K562 (cell line): ENCODE data around the gene MIDN. TPM values are rescaled to one million over a fixed set of nuclear protein-coding genes. Genes with fewer than 3 reads are reported as not detected.

Experiments used
- CBFB ChIP-seq: sonication (generic); formaldehyde crosslinking; IDR thresholded peaks from 2 replicates; pipeline ENCODE4 v1.4.0; 2020; ENCODE audit warnings: mild to moderate bottlenecking, missing genetic modification reagents
- DACH1 ChIP-seq: fragments of 450-650 bp; IDR thresholded peaks from 2 replicates; pipeline ENCODE4 v1.6.1; 2018; ENCODE audit not compliant: partially characterized antibody
- E2F8 ChIP-seq: fragments of 450-650 bp; IDR thresholded peaks from 2 replicates; pipeline ENCODE4 v1.7.1; 2018; ENCODE audit warnings: mild to moderate bottlenecking, low read depth; ENCODE audit not compliant: partially characterized antibody
- EHMT2 ChIP-seq: fragments of 450-650 bp; IDR thresholded peaks from 2 replicates; pipeline ENCODE4 v1.6.1; 2018; ENCODE audit warnings: antibody characterized with exemption
- HNRNPUL1 ChIP-seq: fragments of 200-400 bp; formaldehyde crosslinking; IDR thresholded peaks from 2 replicates; pipeline ENCODE4 v1.6.1; 2017; ENCODE audit warnings: low read length
- MBD1 ChIP-seq: fragments of 250-450 bp; sonication (Bioruptor Pico); IDR thresholded peaks from 2 replicates; pipeline ENCODE4 v1.8.0; 2022; ENCODE audit warnings: inconsistent platforms
- MEF2D ChIP-seq: conservative IDR thresholded peaks from 2 replicates; pipeline ENCODE4 v1.6.1; 2016; ENCODE audit warnings: low read depth, missing genetic modification characterization, missing compliant biosample characterization
- MXI1 ChIP-seq: IDR thresholded peaks from 2 replicates; pipeline ENCODE4 v1.6.1; 2011; ENCODE audit warnings: low read depth, mild to moderate bottlenecking, improper control_type of control experiment, low read length
- REST ChIP-seq, 2 experiments: fragments of 450-650 bp; formaldehyde crosslinking in 1 of 2; IDR thresholded peaks; 2 replicates each; pipeline versions ENCODE4 v1.4.0 to v1.6.1; 2014 to 2020; ENCODE audit warnings: mild to moderate bottlenecking in 2 of 2, borderline replicate concordance in 1 of 2, low read depth in 1 of 2
- RFX5 ChIP-seq: IDR thresholded peaks from 2 replicates; pipeline ENCODE4 v1.6.1; 2011; ENCODE audit warnings: low read depth, mild to moderate bottlenecking, improper control_type of control experiment, low read length
- RUNX1 ChIP-seq: sonication (generic); IDR thresholded peaks from 2 replicates; pipeline ENCODE4 v1.6.1; 2016; ENCODE audit warnings: antibody characterized with exemption, low read depth
- SIN3B ChIP-seq: fragments of 450-650 bp; IDR thresholded peaks from 2 replicates; pipeline ENCODE4 v1.6.1; 2017; ENCODE audit warnings: low read depth, mild to moderate bottlenecking, moderate library complexity
- SP1 ChIP-seq: sonication (generic); formaldehyde crosslinking; IDR thresholded peaks from 2 replicates; pipeline ENCODE4 v1.8.1; 2022; ENCODE audit warnings: mild to moderate bottlenecking, missing genetic modification reagents
- TCF7L2 ChIP-seq: fragments of 150-350 bp; IDR thresholded peaks from 2 replicates; pipeline ENCODE4 v1.6.1; 2016; ENCODE audit warnings: low read depth, mild to moderate bottlenecking, low read length, moderate library complexity
- ZEB2 ChIP-seq: fragments of 450-650 bp; IDR thresholded peaks from 2 replicates; pipeline ENCODE4 v1.6.1; 2016
- ZNF311 ChIP-seq: fragments of 250-450 bp; sonication (Bioruptor Pico); IDR thresholded peaks from 2 replicates; pipeline ENCODE4 v1.4.0; 2020; ENCODE audit warnings: mild to moderate bottlenecking, moderate library complexity
- polyA plus RNA-seq, 8 experiments: library from polyadenylated mRNA; depleted of rRNA in 4 of 8; stranded (reverse) in 5 of 8; unstranded in 3 of 8; fragments of >200 nt; fragmentation: Nextera tagmentation in 2 of 8; fragmentation: Illumina TruSeq in 1 of 8; extraction: Ambion mirVana in 2 of 8; extraction: Trizol in 1 of 8; gene quantifications; 2 replicates each; pipeline versions ENCODE4 v1.2.1 to v1.2.3, GENCODE V29; 2011 to 2014; ENCODE audit warnings: inconsistent platforms in 1 of 8, missing spikeins in 1 of 8
- total RNA-seq, 7 experiments: library from RNA; depleted of rRNA in 6 of 7; stranded (reverse); fragments of >200 nt in 6 of 7; fragmentation: Illumina TruSeq in 2 of 7; extraction: Trizol in 2 of 7; gene quantifications; 2 replicates each; pipeline versions ENCODE4 v1.2.1 to v1.2.3, GENCODE V29; 2011 to 2021; ENCODE audit warnings: low replicate concordance in 1 of 7

MIDN gene
- total and polyA plus RNA-seq, 9 of the 15 experiments (the other 6 are each of a cell fraction or from before 2014, with no cell fraction given), result 0.17 to 120 (median 10.1) TPM

GRCh38 chr19:1275260-1275975, 27.0 kb downstream of the MIDN start, which contains the start of gene FAM174C (continued):
- TF ChIP-seq REST (IDR thresholded peaks at IDR 0.05; ENCODE audit: borderline replicate concordance), result peak; percentile 95
- TF ChIP-seq REST (CRISPR knock-in tag; IDR thresholded peaks at IDR 0.05; ENCODE audit: low read depth), result peak; percentile 75
- no peak for TF ChIP-seq ZNF311
- TF ChIP-seq MEF2D (tag), result no peak
- peak; percentile 95 for TF ChIP-seq SIN3B
- no peak for TF ChIP-seq TCF7L2
- no peak for TF ChIP-seq DACH1
- TF ChIP-seq RFX5, result no peak
- no peak for TF ChIP-seq CBFB
- TF ChIP-seq MXI1, result no peak; the same call in none of the 2 replicates
- TF ChIP-seq MBD1 (CRISPR knock-in tag), result no peak
- TF ChIP-seq RUNX1, result no peak
- TF ChIP-seq HNRNPUL1, result no peak
- no peak for TF ChIP-seq EHMT2
- peak; percentile 30 for TF ChIP-seq E2F8
- peak; percentile 80 for TF ChIP-seq SP1 (CRISPR knock-in tag)
- no peak for TF ChIP-seq ZEB2
